HepG2 (cell line): ENCODE data around the gene CMIP. TPM values are rescaled to one million over a fixed set of nuclear protein-coding genes. Genes with fewer than 3 reads are reported as not detected.
A peak's percentile ranks its signal among the peaks of the same experiment; 100 is the strongest.

ENCODE experiments used
- FIP1L1 ChIP-seq: fragments of 200-400 bp; formaldehyde crosslinking; IDR thresholded peaks from 2 replicates; pipeline ENCODE4 v1.6.1; 2018; ENCODE audit warnings: low read depth, mild to moderate bottlenecking, low read length, moderate library complexity, borderline replicate concordance; ENCODE audit not compliant: insufficient read depth
- ISL2 ChIP-seq: sonication (generic); formaldehyde crosslinking; IDR thresholded peaks from 2 replicates; pipeline ENCODE4 v1.5.0; 2020; ENCODE audit warnings: missing genetic modification reagents
- NR1H2 ChIP-seq: sonication (generic); formaldehyde crosslinking; IDR thresholded peaks from 2 replicates; pipeline ENCODE4 v1.8.1; 2022; ENCODE audit warnings: low read depth, missing genetic modification reagents, borderline replicate concordance
- TOE1 ChIP-seq: sonication (generic); formaldehyde crosslinking; IDR thresholded peaks from 2 replicates; pipeline ENCODE4 v1.4.0; 2020; ENCODE audit warnings: mild to moderate bottlenecking, missing genetic modification reagents
- polyA plus RNA-seq, 8 experiments: library from polyadenylated mRNA; depleted of rRNA in 3 of 8; stranded (reverse) in 7 of 8; unstranded in 1 of 8; fragments of >200 nt; fragmentation: Illumina TruSeq in 4 of 8; extraction: Trizol in 4 of 8; gene quantifications; 2 replicates each; pipeline versions ENCODE4 v1.2.1 to v1.2.3, GENCODE V29; 2011 to 2016; ENCODE audit warnings: low read depth in 4 of 8, missing spikeins in 1 of 8, mixed read lengths in 1 of 8; ENCODE audit not compliant: insufficient read depth in 1 of 8
- total RNA-seq, 5 experiments: library from RNA; depleted of rRNA; stranded (reverse); fragments of >200 nt; fragmentation: Illumina TruSeq; extraction: Trizol; gene quantifications; 2 replicates each; pipeline ENCODE4 v1.2.3, GENCODE V29; 2016; ENCODE audit warnings: low read depth in 1 of 5
- TF ChIP-seq, protein P1 (sequence below): sonication (generic); formaldehyde crosslinking; IDR thresholded peaks from 2 replicates; pipeline ENCODE4 v1.5.1; 2020; ENCODE audit warnings: mild to moderate bottlenecking, missing genetic modification reagents, borderline replicate concordance
- TF ChIP-seq, protein P2 (sequence below): sonication (generic); formaldehyde crosslinking; IDR thresholded peaks from 2 replicates; pipeline ENCODE4 v1.5.0; 2020; ENCODE audit warnings: missing genetic modification reagents
- TF ChIP-seq, protein P3 (sequence below): sonication (generic); formaldehyde crosslinking; IDR thresholded peaks from 2 replicates; pipeline ENCODE4 v1.8.0; 2022; ENCODE audit warnings: mild to moderate bottlenecking, missing genetic modification reagents, borderline replicate concordance

Gene CMIP
- total and polyA plus RNA-seq, 2 of the 13 experiments (the other 11 are each of a cell fraction or from before 2014, with no cell fraction given): 10.9 to 18.1 TPM

DNA sequence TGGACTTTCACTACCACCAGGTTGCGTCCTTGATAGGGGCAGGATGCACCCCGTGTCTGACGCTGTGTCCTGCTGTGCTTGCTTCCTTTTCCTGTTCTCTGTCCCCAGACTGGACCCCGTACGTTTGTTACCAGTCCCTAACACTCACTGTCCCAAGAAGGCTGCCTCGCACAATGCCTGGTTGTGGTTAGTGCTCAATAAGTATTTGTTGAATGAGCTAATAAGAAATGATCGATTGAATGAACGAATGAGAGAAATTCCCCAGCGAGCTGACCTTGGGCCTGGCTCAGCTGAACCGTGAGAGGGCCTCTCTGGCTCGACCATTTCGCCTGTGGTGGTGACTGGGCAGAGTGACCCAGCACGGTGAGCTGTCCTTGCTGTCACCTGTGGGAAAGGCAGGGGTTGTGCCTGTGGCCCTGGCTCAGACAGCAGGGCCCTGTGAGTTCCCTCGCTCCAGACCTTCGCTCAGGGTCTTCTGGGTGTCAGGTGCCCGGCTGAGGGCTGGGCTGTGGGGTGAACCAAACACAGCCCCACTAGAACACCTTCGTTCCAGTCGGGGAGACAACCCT, 20.9 kb downstream of the CMIP start (continued):
- no peak for TF ChIP-seq ISL2 (CRISPR knock-in tag)
- TF ChIP-seq NR1H2 (CRISPR knock-in tag): no peak
- no peak for TF ChIP-seq TOE1
- no peak for TF ChIP-seq FIP1L1
- TF ChIP-seq, protein P1, sequence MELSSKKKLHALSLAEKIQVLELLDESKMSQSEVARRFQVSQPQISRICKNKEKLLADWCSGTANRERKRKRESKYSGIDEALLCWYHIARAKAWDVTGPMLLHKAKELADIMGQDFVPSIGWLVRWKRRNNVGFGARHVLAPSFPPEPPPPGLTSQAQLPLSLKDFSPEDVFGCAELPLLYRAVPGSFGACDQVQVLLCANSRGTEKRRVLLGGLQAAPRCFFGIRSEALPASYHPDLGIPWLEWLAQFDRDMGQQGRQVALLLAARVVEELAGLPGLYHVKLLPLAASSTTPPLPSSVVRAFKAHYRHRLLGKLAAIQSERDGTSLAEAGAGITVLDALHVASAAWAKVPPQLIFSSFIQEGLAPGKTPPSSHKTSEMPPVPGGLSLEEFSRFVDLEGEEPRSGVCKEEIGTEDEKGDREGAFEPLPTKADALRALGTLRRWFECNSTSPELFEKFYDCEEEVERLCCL (CRISPR knock-in tag): no peak
- TF ChIP-seq, protein P2, sequence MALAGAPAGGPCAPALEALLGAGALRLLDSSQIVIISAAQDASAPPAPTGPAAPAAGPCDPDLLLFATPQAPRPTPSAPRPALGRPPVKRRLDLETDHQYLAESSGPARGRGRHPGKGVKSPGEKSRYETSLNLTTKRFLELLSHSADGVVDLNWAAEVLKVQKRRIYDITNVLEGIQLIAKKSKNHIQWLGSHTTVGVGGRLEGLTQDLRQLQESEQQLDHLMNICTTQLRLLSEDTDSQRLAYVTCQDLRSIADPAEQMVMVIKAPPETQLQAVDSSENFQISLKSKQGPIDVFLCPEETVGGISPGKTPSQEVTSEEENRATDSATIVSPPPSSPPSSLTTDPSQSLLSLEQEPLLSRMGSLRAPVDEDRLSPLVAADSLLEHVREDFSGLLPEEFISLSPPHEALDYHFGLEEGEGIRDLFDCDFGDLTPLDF (CRISPR knock-in tag): no peak
- TF ChIP-seq, protein P3, sequence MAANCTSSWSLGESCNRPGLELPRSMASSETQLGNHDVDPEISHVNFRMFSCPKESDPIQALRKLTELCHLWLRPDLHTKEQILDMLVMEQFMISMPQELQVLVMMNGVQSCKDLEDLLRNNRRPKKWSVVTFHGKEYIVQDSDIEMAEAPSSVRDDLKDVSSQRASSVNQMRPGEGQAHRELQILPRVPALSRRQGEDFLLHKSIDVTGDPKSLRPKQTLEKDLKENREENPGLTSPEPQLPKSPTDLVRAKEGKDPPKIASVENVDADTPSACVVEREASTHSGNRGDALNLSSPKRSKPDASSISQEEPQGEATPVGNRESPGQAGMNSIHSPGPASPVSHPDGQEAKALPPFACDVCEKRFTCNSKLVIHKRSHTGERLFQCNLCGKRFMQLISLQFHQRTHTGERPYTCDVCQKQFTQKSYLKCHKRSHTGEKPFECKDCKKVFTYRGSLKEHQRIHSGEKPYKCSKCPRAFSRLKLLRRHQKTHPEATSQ: 0 out of 2 replicates have a peak, but pooled peaks have one; percentile 52
